DND-41 (cell line): Measurements from ENCODE around the gene ZNF608.

Experiments
- ATAC-seq: fragments of 200-7000 bp; cut with Tn5 transposase; 3 replicates; pipeline ENCODE4 v1.9.1; 2021; ENCODE audit warnings: low read depth; ENCODE audit not compliant: insufficient read depth
- DNase-seq: peaks from one replicate; pipeline ENCODE4 v3.0.0-alpha.2; 2020
- H2AFZ ChIP-seq: 2 replicates; pipeline ENCODE4 v1.6.0; 2012; ENCODE audit warnings: low read depth, low read length
- H3K27ac ChIP-seq: 2 replicates; pipeline ENCODE4 v1.5.1; 2012; ENCODE audit warnings: low read length, inconsistent platforms
- H3K27me3 ChIP-seq: fragments of 200-600 bp; sonication (generic); 2 replicates; pipeline ENCODE4 v1.6.0; 2012; ENCODE audit warnings: low read length, mild to moderate bottlenecking, inconsistent platforms; ENCODE audit not compliant: insufficient read depth, poor library complexity
- H3K36me3 ChIP-seq: 2 replicates; pipeline ENCODE4 v1.5.1; 2012; ENCODE audit warnings: low read length, inconsistent platforms; ENCODE audit not compliant: insufficient read depth
- H3K4me1 ChIP-seq: 2 replicates; pipeline ENCODE4 v1.5.1; 2012; ENCODE audit warnings: mild to moderate bottlenecking, low read length; ENCODE audit not compliant: insufficient read depth
- H3K4me2 ChIP-seq: 2 replicates; pipeline ENCODE4 v1.6.0; 2012; ENCODE audit warnings: mild to moderate bottlenecking, moderate library complexity, low read length, inconsistent platforms; ENCODE audit not compliant: insufficient read depth
- H3K4me3 ChIP-seq, 2 experiments: fragments of 200-600 bp in 1 of 2; shearing (Covaris generic) in 1 of 2; 2 replicates each; pipeline ENCODE4 v1.5.1; 2012 to 2016; ENCODE audit warnings: inconsistent platforms in 2 of 2, low read length in 2 of 2, mild to moderate bottlenecking in 2 of 2, low read depth in 1 of 2, moderate library complexity in 1 of 2
- H3K79me2 ChIP-seq: 2 replicates; pipeline ENCODE4 v1.6.0; 2012; ENCODE audit warnings: low read length, inconsistent platforms; ENCODE audit not compliant: insufficient read depth
- H3K9ac ChIP-seq: 2 replicates; pipeline ENCODE4 v1.6.0; 2012; ENCODE audit warnings: low read depth, mild to moderate bottlenecking, inconsistent platforms, low read length, moderate library complexity
- H3K9me3 ChIP-seq: 2 replicates; pipeline ENCODE4 v1.5.1; 2012; ENCODE audit warnings: low read length, moderate library complexity, mild to moderate bottlenecking, inconsistent platforms; ENCODE audit not compliant: insufficient read depth, severe bottlenecking
- H4K20me1 ChIP-seq: 2 replicates; pipeline ENCODE4 v1.6.0; 2012; ENCODE audit warnings: low read length; ENCODE audit not compliant: insufficient read depth
- EZH2 ChIP-seq: IDR thresholded peaks from 3 replicates; pipeline ENCODE4 v1.6.1; 2012; ENCODE audit warnings: borderline replicate concordance, low read depth, mild to moderate bottlenecking, moderate library complexity, low read length, inconsistent platforms; ENCODE audit not compliant: severe bottlenecking
- TF ChIP-seq, protein P1 (sequence below): IDR thresholded peaks from 2 replicates; pipeline ENCODE4 v1.5.1; 2012; ENCODE audit warnings: borderline replicate concordance, low read length, moderate library complexity, mild to moderate bottlenecking; ENCODE audit not compliant: poor library complexity, severe bottlenecking; ENCODE audit errors: extremely low read depth

The ZNF608 gene

GRCh38 chr5:124742521-124742920 is 3.9 kb downstream of the ZNF608 start:
- no peaks in the 10 kb centered on the region for H3K79me2 ChIP-seq
- ATAC-seq (no peak), DNase-seq (no peak)
- peaks cover 4% of the 10 kb centered on the region; the same call in 1 of the 2 replicates for H3K4me1 ChIP-seq
- H4K20me1 ChIP-seq: no peaks in the 10 kb centered on the region
- no peak overlapping the region for H3K4me3 ChIP-seq
- no peak overlapping the region for H3K4me2 ChIP-seq
- H3K27me3 ChIP-seq: no peaks in the 10 kb centered on the region
- TF ChIP-seq, protein P1, sequence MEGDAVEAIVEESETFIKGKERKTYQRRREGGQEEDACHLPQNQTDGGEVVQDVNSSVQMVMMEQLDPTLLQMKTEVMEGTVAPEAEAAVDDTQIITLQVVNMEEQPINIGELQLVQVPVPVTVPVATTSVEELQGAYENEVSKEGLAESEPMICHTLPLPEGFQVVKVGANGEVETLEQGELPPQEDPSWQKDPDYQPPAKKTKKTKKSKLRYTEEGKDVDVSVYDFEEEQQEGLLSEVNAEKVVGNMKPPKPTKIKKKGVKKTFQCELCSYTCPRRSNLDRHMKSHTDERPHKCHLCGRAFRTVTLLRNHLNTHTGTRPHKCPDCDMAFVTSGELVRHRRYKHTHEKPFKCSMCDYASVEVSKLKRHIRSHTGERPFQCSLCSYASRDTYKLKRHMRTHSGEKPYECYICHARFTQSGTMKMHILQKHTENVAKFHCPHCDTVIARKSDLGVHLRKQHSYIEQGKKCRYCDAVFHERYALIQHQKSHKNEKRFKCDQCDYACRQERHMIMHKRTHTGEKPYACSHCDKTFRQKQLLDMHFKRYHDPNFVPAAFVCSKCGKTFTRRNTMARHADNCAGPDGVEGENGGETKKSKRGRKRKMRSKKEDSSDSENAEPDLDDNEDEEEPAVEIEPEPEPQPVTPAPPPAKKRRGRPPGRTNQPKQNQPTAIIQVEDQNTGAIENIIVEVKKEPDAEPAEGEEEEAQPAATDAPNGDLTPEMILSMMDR: no peak
- no peak for TF ChIP-seq EZH2
- no peak overlapping the region for H3K9ac ChIP-seq
- H3K9me3 ChIP-seq: no peaks in the 10 kb centered on the region
- no peak overlapping the region for H2AFZ ChIP-seq
- no peak overlapping the region for H3K27ac ChIP-seq
- H3K36me3 ChIP-seq: no peaks in the 10 kb centered on the region

DNA sequence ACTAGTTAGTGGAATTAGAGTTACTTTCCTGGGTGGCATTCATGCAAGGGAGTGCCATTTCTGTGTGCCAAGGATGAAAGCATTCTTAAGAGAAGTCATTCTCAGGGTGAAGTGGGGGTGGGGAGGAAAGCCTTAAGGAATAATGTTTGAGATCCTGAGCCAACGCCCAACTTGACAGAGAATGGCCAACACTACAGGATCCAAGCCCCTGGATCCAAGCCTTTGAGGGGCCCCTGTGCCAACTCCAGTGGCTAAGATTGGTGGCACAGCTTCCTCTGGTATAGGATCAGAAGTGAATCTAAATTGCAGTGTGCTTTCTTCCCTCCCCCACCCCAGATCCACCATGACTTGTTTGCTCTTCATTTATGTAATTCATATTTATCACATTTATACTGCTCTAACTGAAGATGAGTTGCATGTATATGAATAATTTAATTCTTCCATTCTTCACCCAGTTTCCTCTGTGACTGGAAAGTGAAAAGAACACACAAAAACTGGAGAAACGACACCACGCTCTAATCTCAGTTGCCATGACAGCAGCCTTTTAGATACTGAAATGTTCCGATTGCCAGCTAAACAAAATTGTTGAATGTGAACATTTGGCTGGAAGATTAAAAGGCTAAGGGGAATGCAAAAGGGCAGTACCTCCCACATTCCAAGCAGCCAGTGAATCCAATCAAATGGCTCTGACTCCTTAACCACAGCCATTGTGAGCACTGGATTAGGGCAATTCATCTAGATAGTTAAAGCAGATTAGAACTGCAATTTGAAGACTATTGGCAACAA is 4.5 kb downstream of the ZNF608 start:
- H4K20me1 ChIP-seq: no peaks in the 10 kb centered on the region
- TF ChIP-seq EZH2: no peak
- TF ChIP-seq, protein P1: no peak
- H2AFZ ChIP-seq: no peak overlapping the region
- H3K79me2 ChIP-seq: no peaks in the 10 kb centered on the region
- no peaks in the 10 kb centered on the region for H3K36me3 ChIP-seq
- ATAC-seq (no peak), DNase-seq (no peak)
- peaks cover 4% of the 10 kb centered on the region; the same call in 1 of the 2 replicates for H3K4me1 ChIP-seq
- H3K9ac ChIP-seq: no peak overlapping the region
- H3K4me3 ChIP-seq: no peak overlapping the region
- no peaks in the 10 kb centered on the region for H3K9me3 ChIP-seq
- no peaks in the 10 kb centered on the region for H3K27me3 ChIP-seq
- no peak overlapping the region for H3K27ac ChIP-seq
- H3K4me2 ChIP-seq: no peak overlapping the region

GRCh38 chr5:124740991-124741583 is 5.4 kb downstream of the ZNF608 start:
- DNase-seq: no peak
- ATAC-seq: no peak; the same call in 2 of the 3 replicates
- H3K27me3 ChIP-seq: no peaks in the 10 kb centered on the region
- H3K4me1 ChIP-seq: no peaks in the 10 kb centered on the region
- H4K20me1 ChIP-seq: no peaks in the 10 kb centered on the region
- no peaks in the 10 kb centered on the region for H3K79me2 ChIP-seq
- H3K9ac ChIP-seq: no peak overlapping the region
- H2AFZ ChIP-seq: no peak overlapping the region
- no peak for TF ChIP-seq EZH2
- TF ChIP-seq, protein P1: no peak
- no peak overlapping the region for H3K4me3 ChIP-seq
- no peak overlapping the region for H3K27ac ChIP-seq
- no peaks in the 10 kb centered on the region for H3K36me3 ChIP-seq
- no peaks in the 10 kb centered on the region for H3K9me3 ChIP-seq
- no peak overlapping the region for H3K4me2 ChIP-seq
